HG02798 (cell line): ENCODE data around the gene TP53I3.
"Not testable (repeated sequence)": the region's sequence is repeated elsewhere in the genome, so short reads cannot be mapped to it uniquely, and the experiment has no call there.

ENCODE experiments used
- ATAC-seq: cut with Tn5 transposase; IDR thresholded peaks from one replicate; pipeline ENCODE4 v1.9.1; 2021; ENCODE audit warnings: mild to moderate bottlenecking; ENCODE audit not compliant: unreplicated experiment, poor library complexity

The TP53I3 gene, protein sequence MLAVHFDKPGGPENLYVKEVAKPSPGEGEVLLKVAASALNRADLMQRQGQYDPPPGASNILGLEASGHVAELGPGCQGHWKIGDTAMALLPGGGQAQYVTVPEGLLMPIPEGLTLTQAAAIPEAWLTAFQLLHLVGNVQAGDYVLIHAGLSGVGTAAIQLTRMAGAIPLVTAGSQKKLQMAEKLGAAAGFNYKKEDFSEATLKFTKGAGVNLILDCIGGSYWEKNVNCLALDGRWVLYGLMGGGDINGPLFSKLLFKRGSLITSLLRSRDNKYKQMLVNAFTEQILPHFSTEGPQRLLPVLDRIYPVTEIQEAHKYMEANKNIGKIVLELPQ

DNA sequence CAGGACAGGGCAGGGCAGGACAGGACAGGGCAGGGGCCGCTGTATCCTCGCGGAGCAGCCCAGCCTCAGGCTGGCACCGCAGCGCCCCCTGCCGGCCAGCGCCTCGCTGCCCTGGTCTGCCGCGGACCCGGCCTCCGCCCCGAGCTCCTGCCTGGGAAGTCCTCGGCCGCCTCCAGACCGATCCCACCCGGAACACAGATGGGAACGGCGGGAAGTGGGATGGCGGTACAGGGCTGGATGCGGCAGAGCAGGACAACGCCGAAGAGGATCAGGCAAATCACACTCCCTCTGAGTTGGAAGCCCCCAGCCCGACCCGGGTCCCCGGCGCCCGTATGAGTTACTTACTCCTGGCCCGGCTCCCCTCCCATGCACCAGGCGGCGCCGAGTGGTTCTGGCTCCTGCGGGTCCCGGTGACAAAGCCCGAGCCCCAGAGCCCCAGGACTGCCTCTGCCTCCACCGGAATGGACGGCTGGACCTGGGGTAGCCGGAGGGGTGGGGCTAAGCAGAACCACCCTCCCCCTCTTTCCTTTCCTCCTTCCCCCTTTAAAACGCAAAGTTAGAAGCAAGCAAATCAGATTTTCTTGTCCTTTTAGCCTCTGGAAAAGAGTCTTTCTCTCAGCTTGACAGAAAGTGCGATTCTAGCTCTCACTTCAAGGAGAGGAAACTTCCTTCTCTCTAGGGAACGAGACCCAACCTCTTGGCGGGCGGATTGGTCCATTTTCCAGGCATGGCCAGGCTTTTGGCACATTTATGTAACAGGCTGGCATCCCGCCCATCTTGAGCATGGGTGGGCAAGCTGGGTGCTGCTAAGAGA, at the start of gene TP53I3:
Gene TP53I3, minus strand, starts transcription at position 449 of the 814 bp plus-strand sequence. CDS start 508 bp downstream, outside the sequence.
- ATAC-seq, result peak; percentile 84

DNA sequence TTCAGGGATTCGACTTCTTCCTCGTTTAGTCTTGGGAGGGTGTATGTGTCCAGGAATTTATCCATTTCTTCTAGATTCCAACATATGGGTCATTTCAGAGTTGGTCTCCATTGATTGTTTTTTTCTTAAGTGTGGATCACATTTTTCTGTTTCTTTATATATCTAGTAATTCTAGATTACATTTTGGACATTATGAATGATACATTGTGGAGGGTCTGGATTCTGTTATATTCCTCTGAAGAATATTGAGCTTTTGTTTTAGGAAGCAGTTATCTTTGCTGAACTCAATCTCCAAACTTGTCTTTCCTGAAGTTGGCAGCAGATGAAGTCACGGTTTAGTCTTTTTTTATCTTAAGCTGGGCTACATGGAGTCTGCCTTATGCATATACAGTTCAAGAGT, 47.9 kb upstream of the TP53I3 start:
- no peak for ATAC-seq

GRCh38 chr2:24125956-24126355, 41.3 kb upstream of the TP53I3 start:
- no peak for ATAC-seq

DNA sequence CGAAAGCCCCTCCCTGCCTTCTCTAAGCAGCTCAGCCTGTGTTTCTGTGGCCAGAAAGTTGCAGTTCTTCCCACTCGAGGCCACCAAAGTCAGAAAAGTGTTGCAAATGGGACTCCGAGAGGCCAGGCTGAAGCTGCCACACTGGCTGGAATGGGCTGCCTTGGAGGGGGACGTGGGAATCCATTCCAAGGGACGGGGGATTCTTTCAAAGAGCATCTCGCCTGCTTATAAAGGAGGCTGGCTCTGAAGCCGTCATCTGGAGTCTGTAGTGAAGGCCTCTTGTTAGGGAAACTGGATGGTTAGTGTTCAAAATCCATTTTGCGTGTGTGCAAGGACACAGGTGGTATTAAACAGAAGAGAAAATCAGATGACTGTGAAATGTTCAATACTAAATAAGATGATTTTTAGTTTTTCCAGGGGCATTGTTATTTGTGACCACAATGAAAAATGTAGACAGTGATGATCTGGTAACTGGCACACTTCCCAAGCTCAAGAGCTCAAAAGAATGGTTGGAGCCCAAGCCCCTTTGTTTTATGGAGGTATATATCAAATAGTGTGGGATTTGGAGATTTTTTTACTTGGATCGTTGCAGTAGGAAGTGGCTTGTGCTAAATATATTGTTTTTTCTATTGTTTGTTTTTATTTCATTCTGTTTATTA, 39.4 kb upstream of the TP53I3 start:
- no peak for ATAC-seq

GRCh38 chr2:24123195-24123921, 38.7 kb upstream of the TP53I3 start, which contains the start of the genes FAM228B and PFN4:
Gene FAM228B (plus strand): TSS chr2:24123469. CDS start chr2:24124362, 893 bp downstream.
Gene PFN4 (minus strand): TSS chr2:24123334. CDS start chr2:24122535, 799 bp downstream.
- peak; percentile 94 for ATAC-seq

GRCh38 chr2:24122366-24123194, 37.9 kb upstream of the TP53I3 start:
- ATAC-seq, result no peak

DNA sequence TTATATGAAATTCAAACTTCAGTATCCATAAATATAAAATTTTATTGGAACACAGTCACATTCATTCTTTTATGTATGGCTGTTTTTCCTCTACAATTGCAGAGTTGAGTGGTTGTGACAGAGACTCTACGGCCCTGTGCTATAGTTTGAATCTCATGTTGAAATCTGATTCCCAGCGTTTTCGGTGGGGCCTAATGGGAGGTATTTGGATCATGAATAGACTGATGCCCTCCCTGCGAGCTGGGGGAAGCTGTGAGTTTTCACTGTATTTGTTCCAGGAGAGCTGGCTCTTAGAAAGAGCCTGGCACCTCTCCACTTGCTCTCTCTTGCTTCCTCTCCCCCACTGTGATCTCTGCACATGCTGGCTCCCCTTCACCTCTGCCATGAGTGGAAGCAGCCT, 36.8 kb upstream of the TP53I3 start:
- ATAC-seq, result no peak

DNA sequence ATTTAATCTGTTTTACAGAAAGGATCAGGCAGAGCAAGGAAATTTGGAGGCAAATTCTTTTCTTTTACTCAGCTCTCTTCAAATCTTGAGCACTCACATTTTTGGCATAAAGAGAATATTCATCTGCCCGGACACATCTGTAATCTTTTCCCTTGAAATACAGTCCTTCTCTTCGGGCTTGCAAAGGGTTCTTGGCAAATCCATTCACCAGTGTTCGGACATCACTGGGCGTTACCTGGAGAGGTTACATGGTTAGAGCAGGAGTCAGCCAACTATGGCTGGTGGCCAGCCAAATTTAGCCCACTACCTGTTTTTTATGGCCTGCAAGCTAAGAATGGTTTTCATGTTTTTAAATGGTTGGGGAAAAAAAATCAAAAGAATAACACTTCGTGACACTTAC, 36.4 kb upstream of the TP53I3 start:
- ATAC-seq, result no peak

- ATAC-seq, result no peak
These were observed 33.3 kb upstream of the TP53I3 start for GRCh38 chr2:24117902-24118301.

DNA sequence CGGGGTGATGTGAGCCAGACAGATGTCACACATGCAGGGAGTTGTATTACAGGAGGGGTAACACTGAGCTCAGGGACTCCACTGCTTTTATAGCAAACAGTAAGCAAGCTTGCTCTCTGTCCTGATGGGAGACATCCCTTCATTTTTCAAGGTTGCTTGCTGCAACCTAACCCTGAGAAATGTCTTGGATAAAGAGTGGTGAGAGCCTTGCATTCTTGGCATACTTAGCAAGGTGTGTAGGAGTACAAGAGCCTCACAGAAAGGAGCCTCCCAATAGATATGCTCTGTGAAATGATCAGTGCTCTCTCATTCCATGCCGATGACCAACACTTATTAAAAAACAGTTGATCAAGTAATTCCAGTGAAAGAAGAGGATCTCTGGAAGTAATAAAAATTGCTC, 30.4 kb upstream of the TP53I3 start:
- no peak for ATAC-seq

- ATAC-seq, result no peak
These were observed 26.8 kb upstream of the TP53I3 start for GRCh38 chr2:24111407-24111901.

DNA sequence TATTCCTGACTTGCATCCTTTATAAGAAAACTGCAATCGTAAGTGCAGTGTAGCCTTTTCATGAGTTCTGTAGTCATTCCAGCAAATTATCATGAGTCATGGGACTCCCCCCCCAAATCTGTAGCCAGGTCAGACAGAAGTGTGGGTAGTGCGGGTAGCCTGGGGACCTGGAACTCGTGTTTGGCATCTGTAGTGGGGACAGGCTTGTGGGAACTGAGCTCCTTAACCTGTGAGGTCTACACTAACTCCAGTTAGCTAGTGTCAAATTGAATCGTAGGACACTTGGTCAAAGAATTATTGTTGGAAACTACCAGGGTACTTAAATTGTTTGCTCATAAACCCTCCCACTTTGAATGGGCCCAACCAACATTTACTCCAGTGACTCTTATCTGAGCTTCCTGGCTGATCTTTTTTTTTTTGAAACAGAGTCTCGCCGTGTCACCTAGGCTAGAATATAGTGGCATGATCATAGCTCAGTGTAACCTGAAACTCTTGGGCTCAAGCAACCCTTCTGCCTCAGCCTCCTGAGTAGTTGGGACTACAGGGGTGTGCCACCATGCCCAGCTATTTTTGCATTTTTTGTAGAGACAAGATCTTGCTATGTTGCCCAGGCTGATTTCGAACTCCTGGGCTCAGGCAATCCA, 26.1 kb upstream of the TP53I3 start:
- ATAC-seq, result no peak

DNA sequence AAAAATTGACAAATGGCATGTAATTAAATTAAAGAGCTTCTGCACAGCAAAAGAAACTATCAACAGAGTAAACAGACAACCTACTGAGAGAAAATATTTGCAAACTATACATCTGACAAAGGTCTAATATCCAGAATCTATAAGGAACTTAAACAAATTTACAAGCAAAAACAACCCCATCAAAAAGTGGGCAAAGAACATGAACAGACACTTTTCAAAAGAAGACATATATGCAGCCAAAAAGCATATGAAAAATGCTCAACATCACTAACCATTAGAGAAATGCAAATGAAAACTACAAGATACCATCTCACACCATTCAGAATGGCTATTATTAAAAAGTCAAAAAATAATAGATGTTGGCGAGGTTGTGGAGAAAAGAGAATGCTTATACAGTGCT, 24.8 kb upstream of the TP53I3 start:
- ATAC-seq, result not testable (repeated sequence)

- ATAC-seq, result no peak
These were observed 22.7 kb upstream of the TP53I3 start for GRCh38 chr2:24107336-24107735.

DNA sequence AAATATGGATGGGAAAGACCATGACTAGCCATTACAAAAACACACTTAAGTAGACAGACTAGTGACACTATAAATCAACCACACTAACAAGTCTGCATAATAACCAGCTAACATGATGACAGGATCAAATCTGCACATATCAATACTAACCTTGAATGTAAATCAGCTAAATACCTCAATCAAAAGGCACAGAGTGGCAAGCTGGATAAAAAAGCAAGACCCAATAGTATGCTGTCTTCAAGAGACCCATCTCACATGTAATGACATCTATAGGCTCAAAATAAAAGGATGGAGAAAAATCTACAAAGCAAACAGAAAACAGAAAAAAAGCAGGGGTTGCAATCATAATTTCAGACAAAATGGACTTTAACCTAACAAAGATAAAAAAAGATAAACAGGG, 22.2 kb upstream of the TP53I3 start:
- ATAC-seq, result no peak

DNA sequence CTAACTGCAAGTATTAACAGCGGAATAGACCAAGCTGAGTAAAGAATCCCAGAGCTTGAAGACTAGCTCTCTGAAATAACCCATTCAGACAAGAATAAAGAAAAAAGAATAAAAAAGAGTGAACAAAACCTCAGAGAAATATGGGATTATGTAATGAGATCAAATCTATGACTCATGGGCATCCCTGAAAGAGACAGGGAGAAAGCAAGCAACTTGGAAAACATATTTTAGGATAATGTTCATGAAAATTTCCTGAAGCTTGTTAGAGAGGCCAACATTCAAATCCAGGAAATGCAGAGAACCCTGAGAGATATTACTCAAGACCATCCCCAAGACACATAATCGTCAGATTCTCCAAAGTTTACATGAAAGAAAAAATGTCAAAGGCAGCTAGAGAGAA, 21.2 kb upstream of the TP53I3 start:
- no peak for ATAC-seq

- ATAC-seq, result no peak
These were observed 20.3 kb upstream of the TP53I3 start for GRCh38 chr2:24104906-24105305.

DNA sequence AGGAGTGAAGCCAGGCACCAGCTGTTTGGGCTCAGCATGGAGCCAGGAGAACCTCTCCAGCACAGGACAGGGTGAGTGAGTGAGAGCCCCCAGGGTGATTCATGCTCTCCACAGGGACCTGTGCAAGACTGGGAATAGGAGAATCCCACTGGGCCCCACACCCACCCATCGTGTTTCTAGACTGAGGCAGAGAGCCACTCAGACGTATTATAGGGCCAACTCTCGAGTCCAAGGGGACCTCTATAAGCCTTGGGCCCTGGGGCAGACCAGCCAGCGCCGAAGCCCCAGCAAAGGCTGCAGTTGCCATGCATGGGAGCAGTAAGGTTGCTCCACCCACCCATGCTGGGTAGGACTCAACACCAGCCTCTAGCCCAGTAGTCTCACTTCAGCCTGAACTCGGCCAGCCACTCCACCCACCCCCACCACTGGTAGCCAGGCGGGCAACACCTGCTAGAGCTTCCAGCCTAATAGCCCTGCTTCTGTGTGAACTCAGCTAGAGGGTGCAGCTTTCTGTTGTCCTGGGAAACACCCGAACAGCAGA, 19.5 kb upstream of the TP53I3 start:
- ATAC-seq, result no peak
